Measurements from ENCODE around the gene ACTN1.

Gene ACTN1

DNA sequence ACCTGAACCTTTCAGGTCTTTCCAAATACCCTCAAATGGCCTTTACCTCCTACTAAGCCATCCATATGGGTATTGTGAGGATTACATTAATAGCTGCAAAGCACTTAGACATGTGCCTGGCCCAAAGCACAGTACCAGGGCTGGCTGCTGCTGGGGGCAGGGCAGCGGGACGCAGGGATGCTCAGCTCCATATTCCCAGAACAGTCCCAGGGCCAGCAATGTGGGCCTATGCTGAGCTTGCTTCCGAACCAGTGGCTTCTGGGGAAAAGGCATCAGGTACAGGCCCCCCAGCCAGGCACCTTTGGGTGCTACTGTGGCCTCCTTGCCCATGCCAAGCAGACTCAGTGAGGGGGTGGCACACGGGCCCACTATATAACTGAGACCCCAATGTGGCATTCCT lies 10.4 kb downstream of the ACTN1 start:
- Histone ChIP-seq H3K27ac (ENCODE audit: low read depth, low read length) (no peak overlapping the region), H3K4me3 (ENCODE audit: low read depth, low read length) (no peak overlapping the region), H3K9ac (ENCODE audit: low read depth, low read length) (no peak overlapping the region), H3K27me3 (ENCODE audit: control insufficient read depth, insufficient read depth, low read length) (no peaks in the 10 kb centered on the region), H3K9me3 (ENCODE audit: control insufficient read depth, insufficient read depth, low read length) (no peaks in the 10 kb centered on the region), H3K4me1 (ENCODE audit: control insufficient read depth, insufficient read depth, low read length) (peaks cover 57% of the 10 kb centered on the region), H3K36me3 (ENCODE audit: control insufficient read depth, insufficient read depth, low read length) (peaks cover 43% of the 10 kb centered on the region)

DNA sequence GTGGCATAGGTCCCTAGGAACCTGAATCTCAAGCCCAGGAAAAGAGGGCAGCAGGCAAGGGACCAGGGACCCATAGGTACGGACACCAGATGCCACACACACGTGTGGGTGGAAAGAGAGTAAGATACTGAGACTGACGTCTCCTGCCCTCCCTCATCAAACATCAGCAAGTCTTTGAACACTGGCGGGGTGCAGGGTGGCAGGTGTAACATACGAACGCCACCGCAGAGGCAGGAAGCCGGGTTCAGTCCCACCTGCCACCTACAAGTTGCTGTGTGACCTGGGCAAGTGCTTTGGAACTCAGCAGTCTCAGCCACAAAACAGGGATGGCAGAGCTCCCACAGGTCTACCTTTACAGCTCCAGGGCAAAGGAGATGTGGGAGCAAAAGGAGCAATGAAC lies 11.1 kb downstream of the ACTN1 start:
- Histone ChIP-seq H3K27me3 (ENCODE audit: control insufficient read depth, insufficient read depth, low read length) (no peaks in the 10 kb centered on the region), H3K4me3 (ENCODE audit: low read depth, low read length) (no peak overlapping the region), H3K36me3 (ENCODE audit: control insufficient read depth, insufficient read depth, low read length) (peaks cover 36% of the 10 kb centered on the region), H3K4me1 (ENCODE audit: control insufficient read depth, insufficient read depth, low read length) (peaks cover 62% of the 10 kb centered on the region), H3K27ac (ENCODE audit: low read depth, low read length) (no peak overlapping the region), H3K9ac (ENCODE audit: low read depth, low read length) (no peak overlapping the region), H3K9me3 (ENCODE audit: control insufficient read depth, insufficient read depth, low read length) (no peaks in the 10 kb centered on the region)

DNA sequence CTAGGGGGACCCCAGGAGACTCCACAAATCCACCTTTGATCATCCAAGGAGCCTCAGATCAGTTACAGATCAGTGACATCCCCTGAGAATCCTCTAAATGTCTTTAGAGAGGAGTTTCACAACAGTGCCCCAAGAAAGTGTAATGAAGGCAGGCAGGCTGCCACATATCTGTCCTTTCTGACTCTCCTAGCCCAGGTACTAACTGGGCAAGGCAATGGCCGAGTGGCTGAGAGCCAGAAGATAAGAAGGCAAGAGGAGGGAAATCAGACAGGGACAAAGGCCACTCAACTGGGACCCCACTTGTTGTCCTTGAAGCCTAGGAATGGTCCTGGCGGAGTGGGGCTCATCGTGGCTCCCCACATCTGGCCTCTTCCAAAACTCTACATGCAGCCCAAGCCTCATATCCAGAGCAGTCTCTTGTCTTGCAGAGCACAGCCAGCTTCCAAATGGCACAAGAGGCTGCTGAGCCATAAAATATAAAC lies 11.6 kb downstream of the ACTN1 start:
- peaks cover 68% of the 10 kb centered on the region for H3K4me1 ChIP-seq (ENCODE audit: control insufficient read depth, insufficient read depth, low read length)
- H3K9ac ChIP-seq (ENCODE audit: low read depth, low read length) = no peak overlapping the region
- H3K9me3 ChIP-seq (ENCODE audit: control insufficient read depth, insufficient read depth, low read length) = no peaks in the 10 kb centered on the region
- peaks cover 31% of the 10 kb centered on the region for H3K36me3 ChIP-seq (ENCODE audit: control insufficient read depth, insufficient read depth, low read length)
- no peak overlapping the region for H3K27ac ChIP-seq (ENCODE audit: low read depth, low read length)
- H3K4me3 ChIP-seq (ENCODE audit: low read depth, low read length) = no peak overlapping the region
- no peaks in the 10 kb centered on the region for H3K27me3 ChIP-seq (ENCODE audit: control insufficient read depth, insufficient read depth, low read length)

DNA sequence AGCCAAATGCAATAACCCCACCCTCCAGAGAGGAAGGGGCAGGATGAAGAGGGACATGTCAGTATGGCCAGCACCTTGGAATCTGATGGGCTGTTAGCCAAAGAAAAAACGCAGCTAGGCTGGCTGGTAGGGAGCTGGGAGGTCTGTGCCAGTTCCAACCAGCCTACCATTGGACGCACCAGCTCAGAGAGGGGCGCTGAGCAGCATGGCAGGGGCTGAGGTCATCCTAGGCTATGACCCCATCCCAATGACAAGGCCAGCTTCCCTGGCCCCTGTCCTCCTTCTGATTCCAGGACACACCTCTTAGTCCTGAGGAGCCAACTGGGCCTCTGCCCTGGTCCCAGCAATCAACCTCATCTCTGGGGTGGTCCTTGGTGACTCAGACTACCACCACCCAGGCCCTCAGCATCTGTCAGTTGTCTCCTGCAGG lies 12.2 kb downstream of the ACTN1 start:
- peaks cover 72% of the 10 kb centered on the region for H3K4me1 ChIP-seq (ENCODE audit: control insufficient read depth, insufficient read depth, low read length)
- no peak overlapping the region for H3K9ac ChIP-seq (ENCODE audit: low read depth, low read length)
- H3K4me3 ChIP-seq (ENCODE audit: low read depth, low read length) = no peak overlapping the region
- H3K27ac ChIP-seq (ENCODE audit: low read depth, low read length) = no peak overlapping the region
- no peaks in the 10 kb centered on the region for H3K9me3 ChIP-seq (ENCODE audit: control insufficient read depth, insufficient read depth, low read length)
- H3K36me3 ChIP-seq (ENCODE audit: control insufficient read depth, insufficient read depth, low read length) = peaks cover 25% of the 10 kb centered on the region
- H3K27me3 ChIP-seq (ENCODE audit: control insufficient read depth, insufficient read depth, low read length) = no peaks in the 10 kb centered on the region

DNA sequence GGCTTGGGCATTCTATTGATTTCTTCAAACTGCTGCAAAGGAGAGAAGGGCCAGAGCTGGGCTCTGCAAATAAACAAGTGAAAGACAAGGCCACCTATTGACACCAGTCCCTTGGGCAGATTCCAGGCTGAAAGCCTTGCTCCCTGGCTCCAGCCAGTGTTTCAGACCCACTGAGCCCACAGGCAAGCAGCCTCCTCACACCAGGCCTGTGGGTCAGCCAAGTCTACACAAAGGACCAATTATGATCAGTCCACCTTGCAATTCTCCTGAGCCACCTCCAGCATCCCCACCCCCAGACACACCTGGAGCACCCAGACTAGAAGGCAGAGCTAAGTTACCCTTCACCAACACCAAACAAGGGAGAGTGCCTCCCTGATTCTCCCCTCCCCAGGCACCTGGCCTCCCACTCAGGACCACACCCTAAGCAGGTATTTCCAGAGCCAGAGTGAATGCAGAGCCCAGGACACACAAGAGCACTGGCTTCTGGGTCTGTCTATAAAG lies 13.8 kb downstream of the ACTN1 start:
- Histone ChIP-seq H3K36me3 (ENCODE audit: control insufficient read depth, insufficient read depth, low read length) (peaks cover 14% of the 10 kb centered on the region; the same call in 1 of the 2 replicates), H3K4me1 (ENCODE audit: control insufficient read depth, insufficient read depth, low read length) (peaks cover 64% of the 10 kb centered on the region), H3K4me3 (ENCODE audit: low read depth, low read length) (no peak overlapping the region), H3K27me3 (ENCODE audit: control insufficient read depth, insufficient read depth, low read length) (no peaks in the 10 kb centered on the region), H3K27ac (ENCODE audit: low read depth, low read length) (no peak overlapping the region), H3K9me3 (ENCODE audit: control insufficient read depth, insufficient read depth, low read length) (no peaks in the 10 kb centered on the region), H3K9ac (ENCODE audit: low read depth, low read length) (no peak overlapping the region)

DNA sequence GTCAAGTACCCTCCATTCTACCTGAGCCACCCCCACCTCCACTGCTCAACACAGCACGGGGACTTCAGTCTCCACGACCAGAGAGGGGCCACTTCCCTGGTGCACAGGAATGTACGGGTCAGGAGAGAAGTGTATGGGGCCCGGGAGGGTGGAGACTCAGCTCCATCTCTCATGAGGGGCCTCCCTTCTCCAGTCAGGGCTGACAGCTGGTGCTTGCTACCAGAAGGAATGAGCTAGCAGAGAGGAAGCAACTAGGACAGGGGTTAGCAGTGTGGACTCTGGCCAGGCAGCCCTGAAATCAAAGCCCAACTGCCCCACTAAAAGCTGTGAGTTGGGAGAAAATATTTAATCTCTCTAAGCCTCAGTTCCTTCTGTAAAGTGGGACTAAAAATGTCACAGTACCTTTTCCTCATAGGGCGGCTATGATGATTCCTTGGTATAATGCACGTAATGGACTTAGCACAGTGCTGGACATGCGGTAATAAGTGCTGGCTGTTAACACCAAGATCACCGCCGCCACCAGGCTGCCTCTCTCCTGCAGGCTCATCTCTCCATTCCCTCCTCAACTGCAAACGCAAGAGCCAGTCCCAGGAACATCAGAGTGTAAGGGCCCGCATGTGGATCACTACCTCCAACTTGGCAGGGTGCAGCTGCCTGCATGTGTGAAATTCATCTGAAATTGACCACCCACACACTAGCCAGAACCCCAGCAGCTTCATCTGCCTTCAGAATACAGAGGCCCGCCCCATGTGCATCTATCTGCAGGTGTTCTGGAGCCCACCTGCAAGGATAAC lies 14.6 kb downstream of the ACTN1 start:
- Histone ChIP-seq H3K36me3 (ENCODE audit: control insufficient read depth, insufficient read depth, low read length) (peaks cover 19% of the 10 kb centered on the region; the same call in 1 of the 2 replicates), H3K27ac (ENCODE audit: low read depth, low read length) (no peak overlapping the region), H3K27me3 (ENCODE audit: control insufficient read depth, insufficient read depth, low read length) (no peaks in the 10 kb centered on the region), H3K9ac (ENCODE audit: low read depth, low read length) (no peak overlapping the region), H3K9me3 (ENCODE audit: control insufficient read depth, insufficient read depth, low read length) (no peaks in the 10 kb centered on the region), H3K4me3 (ENCODE audit: low read depth, low read length) (no peak overlapping the region), H3K4me1 (ENCODE audit: control insufficient read depth, insufficient read depth, low read length) (peaks cover 56% of the 10 kb centered on the region)

DNA sequence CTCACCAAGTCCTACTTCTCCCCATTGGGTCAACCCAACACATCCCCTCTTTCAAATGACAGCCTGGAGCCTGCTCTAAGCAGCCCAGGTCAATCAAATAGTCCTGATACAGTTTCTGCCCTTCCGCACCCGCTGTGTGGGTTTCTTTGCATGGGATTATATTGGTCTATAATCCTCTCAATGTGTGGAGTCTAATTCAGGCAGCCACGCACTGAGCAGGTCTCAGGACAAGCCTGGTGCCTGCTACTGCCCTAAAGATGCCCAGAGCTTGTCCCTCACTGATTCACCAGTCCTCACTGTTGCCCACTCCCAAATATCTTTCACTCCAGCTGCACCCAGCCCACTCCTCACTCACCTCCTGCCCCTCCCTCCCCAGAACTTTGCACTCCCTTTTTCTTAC lies 16.4 kb downstream of the ACTN1 start:
- Histone ChIP-seq H3K4me1 (ENCODE audit: control insufficient read depth, insufficient read depth, low read length) (peaks cover 47% of the 10 kb centered on the region), H3K9me3 (ENCODE audit: control insufficient read depth, insufficient read depth, low read length) (no peaks in the 10 kb centered on the region), H3K4me3 (ENCODE audit: low read depth, low read length) (no peak overlapping the region), H3K9ac (ENCODE audit: low read depth, low read length) (no peak overlapping the region), H3K27me3 (ENCODE audit: control insufficient read depth, insufficient read depth, low read length) (no peaks in the 10 kb centered on the region), H3K36me3 (ENCODE audit: control insufficient read depth, insufficient read depth, low read length) (peaks cover 23% of the 10 kb centered on the region; the same call in 1 of the 2 replicates), H3K27ac (ENCODE audit: low read depth, low read length) (peak overlapping the region; percentile 21)

DNA sequence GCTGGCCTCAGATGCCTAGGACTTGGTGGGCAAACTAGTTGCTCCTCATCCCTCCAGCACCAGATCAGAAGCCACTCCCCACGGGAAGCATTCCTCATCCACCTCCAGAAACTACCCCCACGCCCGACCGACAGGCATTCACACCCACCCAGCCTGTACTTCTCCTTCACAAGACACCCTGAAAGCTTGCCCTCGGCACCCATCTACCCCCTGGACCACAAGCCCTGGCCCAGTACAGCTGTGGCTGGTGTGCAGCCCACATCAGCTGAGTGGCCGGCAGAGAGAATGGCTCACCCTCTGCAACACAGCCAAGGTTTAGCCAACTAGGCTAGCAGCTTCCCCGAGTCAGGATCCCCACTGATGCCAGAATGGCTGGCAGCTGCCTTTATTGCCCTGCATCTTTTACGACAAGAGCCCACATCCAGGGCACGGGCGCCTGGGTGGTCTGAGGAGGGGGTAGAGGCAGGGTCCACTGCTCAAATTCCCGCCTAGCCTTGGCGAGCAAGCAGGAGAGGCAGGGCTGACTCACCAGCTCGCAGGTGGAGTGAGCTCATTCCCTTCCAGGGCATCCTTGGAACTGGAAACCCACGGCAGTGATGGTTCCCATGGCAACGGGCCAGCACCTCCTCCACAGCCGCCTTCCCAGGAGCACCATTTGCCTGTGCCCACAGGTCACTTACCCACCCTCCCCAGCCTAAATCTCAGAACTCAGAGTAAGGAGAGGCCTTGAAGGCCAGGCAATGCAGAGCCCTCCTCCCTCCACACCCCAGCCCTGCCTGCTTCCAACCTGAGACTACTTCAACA lies 17.1 kb downstream of the ACTN1 start:
- H3K9ac ChIP-seq (ENCODE audit: low read depth, low read length) = no peak overlapping the region
- no peaks in the 10 kb centered on the region for H3K9me3 ChIP-seq (ENCODE audit: control insufficient read depth, insufficient read depth, low read length)
- peaks cover 27% of the 10 kb centered on the region; the same call in 1 of the 2 replicates for H3K36me3 ChIP-seq (ENCODE audit: control insufficient read depth, insufficient read depth, low read length)
- peaks cover 47% of the 10 kb centered on the region for H3K4me1 ChIP-seq (ENCODE audit: control insufficient read depth, insufficient read depth, low read length)
- H3K27me3 ChIP-seq (ENCODE audit: control insufficient read depth, insufficient read depth, low read length) = no peaks in the 10 kb centered on the region
- H3K27ac ChIP-seq (ENCODE audit: low read depth, low read length) = no peak overlapping the region
- no peak overlapping the region for H3K4me3 ChIP-seq (ENCODE audit: low read depth, low read length)

DNA sequence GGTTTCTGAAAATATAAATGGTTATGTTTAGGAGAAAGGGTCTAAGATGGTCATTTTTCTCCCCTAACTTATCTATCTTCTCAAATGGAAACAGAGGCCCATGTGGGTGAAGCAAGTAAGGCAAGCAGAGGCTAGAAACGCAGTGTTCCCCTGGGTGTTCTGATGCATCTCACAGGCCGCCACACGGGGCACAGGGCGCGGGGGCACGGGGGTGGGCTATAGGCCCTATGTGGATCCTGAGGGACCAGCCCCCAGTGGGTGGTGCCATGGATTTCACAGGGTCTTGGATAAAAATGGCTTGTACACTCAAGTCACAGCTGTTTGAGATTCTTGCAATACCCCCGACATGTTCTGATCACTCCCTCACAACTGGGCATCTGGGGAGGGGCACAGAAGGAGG lies 17.7 kb downstream of the ACTN1 start:
- peaks cover 42% of the 10 kb centered on the region for H3K4me1 ChIP-seq (ENCODE audit: control insufficient read depth, insufficient read depth, low read length)
- H3K36me3 ChIP-seq (ENCODE audit: control insufficient read depth, insufficient read depth, low read length) = peaks cover 29% of the 10 kb centered on the region; the same call in 1 of the 2 replicates
- H3K9me3 ChIP-seq (ENCODE audit: control insufficient read depth, insufficient read depth, low read length) = no peaks in the 10 kb centered on the region
- no peaks in the 10 kb centered on the region for H3K27me3 ChIP-seq (ENCODE audit: control insufficient read depth, insufficient read depth, low read length)
- no peak overlapping the region for H3K27ac ChIP-seq (ENCODE audit: low read depth, low read length)
- no peak overlapping the region for H3K4me3 ChIP-seq (ENCODE audit: low read depth, low read length)
- H3K9ac ChIP-seq (ENCODE audit: low read depth, low read length) = no peak overlapping the region

DNA sequence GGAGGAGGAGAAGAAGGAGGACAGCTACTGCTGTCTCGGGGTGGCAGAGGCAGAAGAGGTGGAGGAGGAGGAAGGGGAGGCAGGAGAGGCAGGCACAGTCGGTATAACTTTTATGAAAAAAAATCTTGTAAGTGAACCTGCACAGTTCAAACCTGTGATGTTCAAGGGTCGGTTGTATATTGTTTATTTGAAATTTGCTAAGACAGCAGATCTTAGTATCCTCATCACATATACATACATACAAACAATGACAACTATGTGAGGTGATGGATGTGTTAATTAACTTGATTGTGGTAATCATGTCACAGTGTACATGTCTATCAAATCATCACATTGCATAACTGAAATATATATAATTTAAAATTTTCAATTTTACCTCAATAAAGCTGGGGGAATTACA lies 19.0 kb downstream of the ACTN1 start:
- Histone ChIP-seq H3K9me3 (ENCODE audit: control insufficient read depth, insufficient read depth, low read length) (no peaks in the 10 kb centered on the region), H3K27ac (ENCODE audit: low read depth, low read length) (no peak overlapping the region), H3K36me3 (ENCODE audit: control insufficient read depth, insufficient read depth, low read length) (peaks cover 27% of the 10 kb centered on the region; the same call in 1 of the 2 replicates), H3K4me1 (ENCODE audit: control insufficient read depth, insufficient read depth, low read length) (peaks cover 42% of the 10 kb centered on the region), H3K27me3 (ENCODE audit: control insufficient read depth, insufficient read depth, low read length) (no peaks in the 10 kb centered on the region), H3K9ac (ENCODE audit: low read depth, low read length) (no peak overlapping the region), H3K4me3 (ENCODE audit: low read depth, low read length) (no peak overlapping the region)

DNA sequence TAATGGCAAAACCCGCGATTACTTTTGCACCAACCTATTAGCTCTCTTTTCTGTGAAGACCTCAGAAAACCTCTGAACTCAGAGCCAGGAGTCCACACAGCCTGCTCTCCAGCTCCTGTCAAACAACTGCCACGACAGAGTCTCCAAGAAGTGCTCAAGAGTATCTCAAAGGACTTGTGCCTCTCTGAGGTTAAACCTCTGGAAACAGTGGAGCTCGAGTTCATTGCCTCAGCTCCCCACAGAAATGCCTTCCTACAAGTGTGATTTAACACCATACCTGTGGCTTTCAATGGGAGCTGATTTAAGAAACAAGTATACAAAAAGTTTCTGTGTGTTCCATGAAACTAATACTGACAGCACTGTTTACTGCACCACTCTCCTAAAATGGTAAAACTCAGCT lies 20.1 kb downstream of the ACTN1 start:
- Histone ChIP-seq H3K4me3 (ENCODE audit: low read depth, low read length) (no peak overlapping the region), H3K27me3 (ENCODE audit: control insufficient read depth, insufficient read depth, low read length) (no peaks in the 10 kb centered on the region), H3K4me1 (ENCODE audit: control insufficient read depth, insufficient read depth, low read length) (peaks cover 33% of the 10 kb centered on the region), H3K9me3 (ENCODE audit: control insufficient read depth, insufficient read depth, low read length) (no peaks in the 10 kb centered on the region), H3K36me3 (ENCODE audit: control insufficient read depth, insufficient read depth, low read length) (peaks cover 18% of the 10 kb centered on the region; the same call in 1 of the 2 replicates), H3K27ac (ENCODE audit: low read depth, low read length) (no peak overlapping the region), H3K9ac (ENCODE audit: low read depth, low read length) (no peak overlapping the region)

Data from HUES48 (cell line).